RWPE2 (cell line): ENCODE data around the gene LRRC7.

Experiments used
- ATAC-seq: fragments of 200-7000 bp; cut with Tn5 transposase; 3 replicates; pipeline ENCODE4 v1.9.1; 2021; ENCODE audit warnings: low read depth
- DNase-seq: peaks from one replicate; pipeline ENCODE4 v3.0.0-alpha.2; 2020; ENCODE audit warnings: low spot score
- H3K27ac ChIP-seq: fragments of 450-650 bp; 2 replicates; pipeline ENCODE4 v1.5.1; 2017; ENCODE audit warnings: mild to moderate bottlenecking; ENCODE audit not compliant: poor library complexity, severe bottlenecking
- H3K27me3 ChIP-seq: fragments of 250-450 bp; sonication (Bioruptor Pico); 2 replicates; pipeline ENCODE4 v1.5.1; 2021; ENCODE audit warnings: mild to moderate bottlenecking, moderate library complexity; ENCODE audit not compliant: insufficient read depth, poor library complexity, severe bottlenecking
- H3K36me3 ChIP-seq: fragments of 250-450 bp; sonication (Bioruptor Pico); 2 replicates; pipeline ENCODE4 v1.5.1; 2020; ENCODE audit warnings: low read depth, mild to moderate bottlenecking, moderate library complexity
- H3K4me1 ChIP-seq: fragments of 250-450 bp; sonication (Bioruptor Pico); 2 replicates; pipeline ENCODE4 v1.5.1; 2021; ENCODE audit warnings: mild to moderate bottlenecking, moderate library complexity; ENCODE audit not compliant: insufficient read depth, poor library complexity, severe bottlenecking
- H3K4me3 ChIP-seq: fragments of 250-450 bp; sonication (Bioruptor Pico); 2 replicates; pipeline ENCODE4 v1.5.1; 2021; ENCODE audit warnings: mild to moderate bottlenecking, moderate library complexity; ENCODE audit not compliant: severe bottlenecking
- H3K9me3 ChIP-seq: fragments of 250-450 bp; sonication (Bioruptor Pico); 2 replicates; pipeline ENCODE4 v1.5.1; 2021; ENCODE audit warnings: mild to moderate bottlenecking, moderate library complexity; ENCODE audit not compliant: severe bottlenecking
- CTCF ChIP-seq: fragments of 450-650 bp; IDR thresholded peaks from one replicate; pipeline ENCODE4 v1.5.1; 2017; ENCODE audit warnings: mild to moderate bottlenecking, moderate library complexity; ENCODE audit not compliant: poor library complexity, severe bottlenecking

LRRC7 gene

GRCh38 chr1:69567652-69568420 lies at the start of gene LRRC7:
TSS of gene LRRC7 (plus strand) at chr1:69567922. CDS start at chr1:69568640, 718 bp downstream.
- H3K27ac ChIP-seq: no peak within 1 kb of the TSS
- peak within 1 kb of the TSS; percentile 28 for H3K4me3 ChIP-seq
- H3K36me3 ChIP-seq: no peaks in the 10 kb centered on the region
- no peak for DNase-seq
- no peak for TF ChIP-seq CTCF
- peaks cover 85% of the 10 kb centered on the region for H3K27me3 ChIP-seq
- ATAC-seq: peak; percentile 40
- H3K9me3 ChIP-seq: no peaks in the 10 kb centered on the region
- H3K4me1 ChIP-seq: no peaks in the 10 kb centered on the region

GRCh38 chr1:69519006-69519405 lies 48.7 kb upstream of the LRRC7 start:
- no peak overlapping the region for H3K27ac ChIP-seq
- DNase-seq (no peak), ATAC-seq (no peak)
- no peak overlapping the region for H3K4me3 ChIP-seq
- H3K36me3 ChIP-seq: no peaks in the 10 kb centered on the region
- H3K4me1 ChIP-seq: peaks cover 2% of the 10 kb centered on the region
- no peaks in the 10 kb centered on the region for H3K27me3 ChIP-seq
- TF ChIP-seq CTCF: no peak
- H3K9me3 ChIP-seq: no peaks in the 10 kb centered on the region

- no peak for TF ChIP-seq CTCF
- ATAC-seq (no peak), DNase-seq (no peak)
- Histone ChIP-seq H3K9me3 (no peaks in the 10 kb centered on the region), H3K4me3 (no peak overlapping the region), H3K4me1 (no peaks in the 10 kb centered on the region), H3K36me3 (no peaks in the 10 kb centered on the region), H3K27ac (no peak overlapping the region), H3K27me3 (no peaks in the 10 kb centered on the region)
Observed at GRCh38 chr1:69520326-69520725, 47.4 kb upstream of the LRRC7 start.

GRCh38 chr1:69523032-69523431 lies 44.7 kb upstream of the LRRC7 start:
- no peak for DNase-seq
- Histone ChIP-seq H3K9me3 (no peaks in the 10 kb centered on the region), H3K27me3 (no peaks in the 10 kb centered on the region), H3K27ac (no peak overlapping the region), H3K36me3 (no peaks in the 10 kb centered on the region), H3K4me3 (no peak overlapping the region), H3K4me1 (no peaks in the 10 kb centered on the region)
- TF ChIP-seq CTCF: no peak
- peak; percentile 77; the same call in 2 of the 3 replicates for ATAC-seq

GRCh38 chr1:69523461-69523860 lies 44.3 kb upstream of the LRRC7 start:
- Histone ChIP-seq H3K9me3 (no peaks in the 10 kb centered on the region), H3K27me3 (no peaks in the 10 kb centered on the region), H3K27ac (no peak overlapping the region), H3K4me1 (no peaks in the 10 kb centered on the region), H3K4me3 (no peak overlapping the region), H3K36me3 (no peaks in the 10 kb centered on the region)
- TF ChIP-seq CTCF: no peak
- no peak for DNase-seq
- no peak for ATAC-seq
